MM.1S (cell line): ENCODE results near the gene MYOCD.

ENCODE experiments used
- DNase-seq: peaks from one replicate; pipeline ENCODE4 v3.0.0-alpha.2; 2015
- H2AFZ ChIP-seq: fragments of 300-600 bp; sonication (generic); 2 replicates; pipeline ENCODE4 v1.6.0; 2016; ENCODE audit warnings: antibody characterized with exemption, low read length
- H3F3A ChIP-seq: fragments of 300-600 bp; sonication (generic); 2 replicates; pipeline ENCODE4 v1.6.1; 2016; ENCODE audit warnings: mild to moderate bottlenecking, antibody characterized with exemption, low read length, moderate library complexity, mixed read lengths; ENCODE audit not compliant: insufficient read depth
- H3K27ac ChIP-seq: fragments of 300-600 bp; sonication (generic); 2 replicates; pipeline ENCODE4 v1.5.1; 2016; ENCODE audit warnings: mild to moderate bottlenecking, low read length
- H3K27me3 ChIP-seq: fragments of 300-600 bp; sonication (generic); replicated peaks from 2 replicates; pipeline ENCODE4 v1.6.0; 2016; ENCODE audit warnings: low read length; ENCODE audit not compliant: insufficient read depth
- H3K36me3 ChIP-seq: fragments of 300-600 bp; sonication (generic); replicated peaks from 2 replicates; pipeline ENCODE4 v1.6.1; 2016; ENCODE audit warnings: mild to moderate bottlenecking, low read length, mixed read lengths; ENCODE audit not compliant: insufficient read depth
- H3K4me1 ChIP-seq: fragments of 300-600 bp; sonication (generic); 2 replicates; pipeline ENCODE4 v1.6.1; 2016; ENCODE audit warnings: low read length, mixed read lengths
- H3K4me2 ChIP-seq: fragments of 300-600 bp; sonication (generic); 2 replicates; pipeline ENCODE4 v1.6.0; 2016; ENCODE audit warnings: low read depth, low read length
- H3K4me3 ChIP-seq: fragments of 300-600 bp; sonication (generic); 2 replicates; pipeline ENCODE4 v1.5.1; 2016; ENCODE audit warnings: low read length, mixed read lengths
- H3K79me2 ChIP-seq: fragments of 300-600 bp; sonication (generic); 2 replicates; pipeline ENCODE4 v1.6.1; 2016; ENCODE audit warnings: mixed run types, low read length, mixed read lengths
- H3K9ac ChIP-seq: fragments of 300-600 bp; sonication (generic); 2 replicates; pipeline ENCODE4 v1.6.1; 2016; ENCODE audit warnings: low read length, mixed read lengths
- H3K9me2 ChIP-seq: fragments of 300-600 bp; sonication (generic); replicated peaks from 2 replicates; pipeline ENCODE4 v1.6.1; 2016; ENCODE audit warnings: mild to moderate bottlenecking, low read length, mixed read lengths; ENCODE audit not compliant: insufficient read depth
- H3K9me3 ChIP-seq: fragments of 300-600 bp; sonication (generic); replicated peaks from 2 replicates; pipeline ENCODE4 v1.6.1; 2016; ENCODE audit warnings: mild to moderate bottlenecking, low read length, mixed read lengths; ENCODE audit not compliant: insufficient read depth
- H4K20me1 ChIP-seq: fragments of 300-600 bp; sonication (generic); 2 replicates; pipeline ENCODE4 v1.6.1; 2016; ENCODE audit warnings: mild to moderate bottlenecking, low read length, moderate library complexity, mixed read lengths; ENCODE audit not compliant: insufficient read depth
- CTCF ChIP-seq: fragments of 300-600 bp; sonication (generic); IDR thresholded peaks from 2 replicates; pipeline ENCODE4 v1.5.1; 2016; ENCODE audit warnings: antibody characterized with exemption, low read length, mixed read lengths
- EZH2 ChIP-seq: fragments of 300-600 bp; sonication (generic); optimal IDR thresholded peaks from 2 replicates; pipeline ENCODE3; 2017; ENCODE audit warnings: low read depth, mild to moderate bottlenecking, antibody characterized with exemption, low read length, mixed read lengths
- EZH2phosphoT487 ChIP-seq: fragments of 300-600 bp; sonication (generic); IDR thresholded peaks from 2 replicates; pipeline ENCODE4 v1.6.1; 2018; ENCODE audit warnings: antibody characterized with exemption, low read length

MYOCD gene

GRCh38 chr17:12666718-12667117 is 1.0 kb downstream of the MYOCD start:
- no peak overlapping the region for H3K4me3 ChIP-seq
- DNase-seq, result no peak
- H3K9me3 ChIP-seq, result no peaks in the 10 kb centered on the region
- TF ChIP-seq EZH2phosphoT487 (no peak), CTCF (no peak)
- no peaks in the 10 kb centered on the region for H4K20me1 ChIP-seq
- no peak overlapping the region for H3K9ac ChIP-seq
- H3K36me3 ChIP-seq, result no peaks in the 10 kb centered on the region
- H3K27ac ChIP-seq, result no peak overlapping the region
- no peaks in the 10 kb centered on the region for H3K27me3 ChIP-seq
- H3F3A ChIP-seq, result no peaks in the 10 kb centered on the region
- H3K4me2 ChIP-seq, result no peak overlapping the region
- H2AFZ ChIP-seq, result no peak overlapping the region
- H3K79me2 ChIP-seq, result no peaks in the 10 kb centered on the region
- no peaks in the 10 kb centered on the region for H3K9me2 ChIP-seq
- H3K4me1 ChIP-seq, result no peaks in the 10 kb centered on the region

GRCh38 chr17:12667299-12667958 is 1.7 kb downstream of the MYOCD start:
- Histone ChIP-seq H3K36me3 (no peaks in the 10 kb centered on the region), H3K79me2 (no peaks in the 10 kb centered on the region), H3K4me3 (no peak overlapping the region), H3F3A (no peaks in the 10 kb centered on the region), H3K27me3 (no peaks in the 10 kb centered on the region), H3K27ac (no peak overlapping the region), H3K9me3 (no peaks in the 10 kb centered on the region), H3K9ac (no peak overlapping the region), H4K20me1 (no peaks in the 10 kb centered on the region), H2AFZ (no peak overlapping the region), H3K9me2 (no peaks in the 10 kb centered on the region), H3K4me2 (no peak overlapping the region), H3K4me1 (no peaks in the 10 kb centered on the region)
- TF ChIP-seq EZH2phosphoT487 (no peak), EZH2 (no peak), CTCF (no peak)
- DNase-seq, result no peak

GRCh38 chr17:12671906-12672305 is 6.2 kb downstream of the MYOCD start:
- H4K20me1 ChIP-seq, result no peaks in the 10 kb centered on the region
- H3K4me1 ChIP-seq, result no peaks in the 10 kb centered on the region
- H3K4me3 ChIP-seq, result no peak overlapping the region
- no peaks in the 10 kb centered on the region for H3F3A ChIP-seq
- H3K79me2 ChIP-seq, result no peaks in the 10 kb centered on the region
- H3K9me3 ChIP-seq, result no peaks in the 10 kb centered on the region
- TF ChIP-seq CTCF (no peak), EZH2 (no peak), EZH2phosphoT487 (no peak)
- H3K9me2 ChIP-seq, result no peaks in the 10 kb centered on the region
- H3K27ac ChIP-seq, result no peak overlapping the region
- no peak overlapping the region for H3K9ac ChIP-seq
- H3K36me3 ChIP-seq, result no peaks in the 10 kb centered on the region
- H2AFZ ChIP-seq, result no peak overlapping the region
- no peak overlapping the region for H3K4me2 ChIP-seq
- DNase-seq, result no peak
- no peaks in the 10 kb centered on the region for H3K27me3 ChIP-seq
